H1 (cell line): ENCODE results near the gene NOL9. TPM values are rescaled to one million over a fixed set of nuclear protein-coding genes. Genes with fewer than 3 reads are reported as not detected.

Experiments
- CTCF ChIA-PET: fragments of 300-600 bp; sonication (Branson Sonifier 250); formaldehyde crosslinking; loops from one replicate; lab custom pipeline; 2021; ENCODE audit not compliant: partially characterized antibody; lab: Charles Lee
- POLR2A ChIA-PET: fragments of 300-600 bp; sonication (Branson Sonifier 250); formaldehyde crosslinking; loops from one replicate; lab custom pipeline; 2021; ENCODE audit warnings: inconsistent platforms; ENCODE audit not compliant: partially characterized antibody; lab: Charles Lee
- DNase-seq, 2 experiments: peaks; one replicate each; pipeline versions ENCODE4 v3.0.0 to v3.0.0-alpha.2; 2010 to 2022; ENCODE audit warnings: low spot score in 2 of 2, low read depth in 1 of 2, mixed read lengths in 1 of 2
- FAIRE-seq: peaks from 2 replicates; lab custom pipeline; 2011; peaks lifted over from hg19 to GRCh38; lab: Jason Lieb, UNC
- H2AFZ ChIP-seq: 2 replicates; pipeline ENCODE4 v1.8.1; 2012; ENCODE audit warnings: low read length, inconsistent platforms
- H2AK5ac ChIP-seq: 2 replicates; pipeline ENCODE4 v1.6.1; 2013; ENCODE audit warnings: low read depth, low read length
- H2BK120ac ChIP-seq: replicated peaks from 2 replicates; pipeline ENCODE3; 2013; ENCODE audit warnings: low read depth, low read length, inconsistent platforms
- H2BK12ac ChIP-seq: 2 replicates; pipeline ENCODE4 v1.6.1; 2013; ENCODE audit warnings: low read depth, low read length
- H2BK15ac ChIP-seq: 2 replicates; pipeline ENCODE4 v1.6.1; 2013; ENCODE audit warnings: low read length
- H2BK20ac ChIP-seq: 2 replicates; pipeline ENCODE4 v1.6.1; 2013; ENCODE audit warnings: low read length
- H2BK5ac ChIP-seq: 2 replicates; pipeline ENCODE4 v1.6.1; 2013; ENCODE audit warnings: low read depth, low read length
- H3K14ac ChIP-seq: 2 replicates; pipeline ENCODE4 v1.6.1; 2013; ENCODE audit warnings: inconsistent platforms; ENCODE audit not compliant: insufficient read length
- H3K18ac ChIP-seq: 2 replicates; pipeline ENCODE4 v1.6.1; 2013; ENCODE audit warnings: low read length; ENCODE audit errors: extremely low read depth
- H3K23ac ChIP-seq: 2 replicates; pipeline ENCODE4 v1.6.1; 2013; ENCODE audit warnings: inconsistent platforms; ENCODE audit not compliant: insufficient read length
- H3K23me2 ChIP-seq: 2 replicates; pipeline ENCODE4 v1.6.1; 2013; ENCODE audit warnings: low read depth, low read length
- H3K27ac ChIP-seq: 2 replicates; pipeline ENCODE4 v1.6.1; 2011; ENCODE audit warnings: low read depth, low read length, inconsistent platforms
- H3K27me3 ChIP-seq, 4 experiments: replicated peaks in 1 of 4; 1 replicate in 1 of 4; 2 replicates in 3 of 4; pipeline versions ENCODE4 v1.6.1 to v1.8.1; 2011 to 2013; ENCODE audit warnings: low read length in 3 of 4, mild to moderate bottlenecking in 3 of 4, inconsistent platforms in 2 of 4, mixed read lengths in 2 of 4, moderate library complexity in 1 of 4; ENCODE audit not compliant: control insufficient read depth in 3 of 4, insufficient read depth in 3 of 4; ENCODE audit errors: extremely low read depth in 1 of 4
- H3K36me3 ChIP-seq, 4 experiments: 2 replicates each; pipeline versions ENCODE4 v1.6.1 to v1.8.1; 2011 to 2013; ENCODE audit warnings: mild to moderate bottlenecking in 4 of 4, low read length in 3 of 4, moderate library complexity in 2 of 4, control low read depth in 1 of 4, inconsistent platforms in 1 of 4; ENCODE audit not compliant: insufficient read depth in 4 of 4, control insufficient read depth in 2 of 4
- H3K4ac ChIP-seq: replicated peaks from 2 replicates; pipeline ENCODE3; 2013; ENCODE audit warnings: low read length, low read depth, mixed read lengths, inconsistent platforms; ENCODE audit not compliant: insufficient read length
- H3K4me1 ChIP-seq, 4 experiments: replicated peaks in 1 of 4; 1 replicate in 1 of 4; 2 replicates in 3 of 4; pipeline versions ENCODE4 v1.6.1 to v1.8.1; 2011 to 2013; ENCODE audit warnings: low read length in 3 of 4, inconsistent platforms in 2 of 4, mixed read lengths in 1 of 4; ENCODE audit not compliant: insufficient read depth in 4 of 4, control insufficient read depth in 3 of 4
- H3K4me2 ChIP-seq, 2 experiments: 2 replicates each; pipeline versions ENCODE4 v1.6.1 to v1.8.1; 2011 to 2013; ENCODE audit warnings: low read depth in 2 of 2, low read length in 2 of 2, control low read depth in 1 of 2, inconsistent platforms in 1 of 2, mild to moderate bottlenecking in 1 of 2; ENCODE audit not compliant: insufficient read depth in 1 of 2
- H3K4me3 ChIP-seq, 4 experiments: fragments of 200-600, 300-600 bp in 1 of 4; sonication (generic), shearing (Covaris generic), sonication (Bioruptor Twin) in 1 of 4; 2 replicates each; pipeline versions ENCODE4 v1.5.1 to v1.8.1; 2011 to 2016; ENCODE audit warnings: low read length in 4 of 4, low read depth in 3 of 4, control low read depth in 2 of 4, inconsistent platforms in 2 of 4, mild to moderate bottlenecking in 2 of 4, mixed read lengths in 1 of 4, moderate library complexity in 1 of 4; ENCODE audit not compliant: insufficient read depth in 2 of 4; ENCODE audit errors: extremely low read depth in 1 of 4
- H3K56ac ChIP-seq: replicated peaks from 2 replicates; pipeline ENCODE3; 2013; ENCODE audit warnings: low read depth, mild to moderate bottlenecking, mixed read lengths, low read length, inconsistent platforms; ENCODE audit not compliant: insufficient read length
- H3K79me1 ChIP-seq: 2 replicates; pipeline ENCODE4 v1.6.1; 2013; ENCODE audit warnings: low read depth, low read length, control low read depth
- H3K79me2 ChIP-seq, 2 experiments: 2 replicates each; pipeline versions ENCODE4 v1.6.1 to v1.8.1; 2012 to 2013; ENCODE audit warnings: low read length in 2 of 2, mild to moderate bottlenecking in 2 of 2, inconsistent platforms in 1 of 2; ENCODE audit not compliant: insufficient read depth in 2 of 2, control insufficient read depth in 1 of 2
- H3K9ac ChIP-seq, 4 experiments: replicated peaks in 1 of 4; 1 replicate in 1 of 4; 2 replicates in 3 of 4; pipeline versions ENCODE4 v1.6.1 to v1.8.1; 2011 to 2013; ENCODE audit warnings: low read depth in 3 of 4, low read length in 3 of 4, control low read depth in 2 of 4, mild to moderate bottlenecking in 2 of 4, moderate library complexity in 2 of 4, inconsistent platforms in 1 of 4; ENCODE audit errors: extremely low read depth in 1 of 4
- H3K9me3 ChIP-seq, 2 experiments: 2 replicates each; pipeline versions ENCODE4 v1.6.1 to v1.8.1; 2012 to 2013; ENCODE audit warnings: mild to moderate bottlenecking in 2 of 2, moderate library complexity in 2 of 2, control low read depth in 1 of 2, inconsistent platforms in 1 of 2, low read depth in 1 of 2, low read length in 1 of 2, mixed read lengths in 1 of 2; ENCODE audit not compliant: insufficient read depth in 2 of 2
- H4K20me1 ChIP-seq, 2 experiments: replicated peaks in 1 of 2; 2 replicates each; pipeline versions ENCODE3 to v1.8.1; 2011 to 2013; ENCODE audit warnings: inconsistent platforms in 2 of 2, low read length in 2 of 2, mild to moderate bottlenecking in 1 of 2; ENCODE audit not compliant: insufficient read depth in 2 of 2, control insufficient read depth in 1 of 2
- H4K5ac ChIP-seq: 2 replicates; pipeline ENCODE4 v1.6.1; 2013; ENCODE audit warnings: low read length, low read depth, mixed read lengths, inconsistent platforms; ENCODE audit not compliant: insufficient read length
- H4K8ac ChIP-seq: 2 replicates; pipeline ENCODE4 v1.8.0; 2013; ENCODE audit warnings: mild to moderate bottlenecking, moderate library complexity, low read length, inconsistent platforms; ENCODE audit not compliant: insufficient read depth; ENCODE audit errors: extremely low read depth
- H4K91ac ChIP-seq: replicated peaks from 2 replicates; pipeline ENCODE3; 2013; ENCODE audit warnings: low read length, mixed read lengths, inconsistent platforms; ENCODE audit not compliant: insufficient read length
- BACH1 ChIP-seq: IDR thresholded peaks from 2 replicates; pipeline ENCODE4 v1.6.1; 2012; ENCODE audit warnings: low read length, improper control_type of control experiment
- CBX8 ChIP-seq: fragments of 300-800, 300-1000 bp; sonication (generic); IDR thresholded peaks from 2 replicates; pipeline ENCODE4 v1.7.1; 2016; ENCODE audit warnings: low read depth, low read length, borderline replicate concordance
- HDAC2 ChIP-seq, 2 experiments: fragments of 300-600 bp in 1 of 2; sonication (generic) in 1 of 2; IDR thresholded peaks; 2 replicates each; pipeline ENCODE4 v1.6.1; 2011 to 2012; ENCODE audit warnings: low read depth in 2 of 2, low read length in 2 of 2, mild to moderate bottlenecking in 2 of 2, moderate library complexity in 2 of 2, borderline replicate concordance in 1 of 2, inconsistent platforms in 1 of 2
- KDM1A ChIP-seq: fragments of 200-600, 300-600 bp; sonication (generic); IDR thresholded peaks from 2 replicates; pipeline ENCODE4 v1.7.1; 2016; ENCODE audit warnings: mild to moderate bottlenecking, low read length, borderline replicate concordance
- KDM5A ChIP-seq: fragments of 200-600 bp; IDR thresholded peaks from 2 replicates; pipeline ENCODE4 v1.7.1; 2012; ENCODE audit warnings: mild to moderate bottlenecking, low read length, inconsistent platforms, mixed read lengths
- MAFK ChIP-seq: IDR thresholded peaks from 2 replicates; pipeline ENCODE4 v1.6.1; 2012; ENCODE audit warnings: low read depth, mild to moderate bottlenecking, improper control_type of control experiment, low read length
- RNF2 ChIP-seq: fragments of 200-900, 300-1000 bp; sonication (generic); IDR thresholded peaks from 2 replicates; pipeline ENCODE4 v1.7.1; 2016; ENCODE audit warnings: borderline replicate concordance, low read depth, mild to moderate bottlenecking, antibody characterized with exemption, low read length; ENCODE audit not compliant: poor library complexity, severe bottlenecking; ENCODE audit errors: missing control alignments
- RXRA ChIP-seq: IDR thresholded peaks from 2 replicates; pipeline ENCODE4 v1.6.1; 2011; ENCODE audit warnings: low read depth, mild to moderate bottlenecking, low read length, moderate library complexity; ENCODE audit not compliant: insufficient read depth
- SP1 ChIP-seq: IDR thresholded peaks from 2 replicates; pipeline ENCODE4 v1.6.1; 2011; ENCODE audit warnings: low read depth, low read length
- TCF12 ChIP-seq: IDR thresholded peaks from 2 replicates; pipeline ENCODE4 v1.6.1; 2011; ENCODE audit warnings: low read depth, mild to moderate bottlenecking, low read length
- USF2 ChIP-seq: IDR thresholded peaks from 2 replicates; pipeline ENCODE4 v1.6.1; 2011; ENCODE audit warnings: low read length, improper control_type of control experiment
- WGBS, 2 experiments: shearing (Covaris generic) in 1 of 2; methylation state at CpG; one replicate each; pipeline versions ENCODE4 v1.1.6 to v1.1.7; 2013 to 2015; ENCODE audit warnings: low lambda C conversion rate in 2 of 2, mixed read lengths in 2 of 2, inconsistent platforms in 1 of 2, low coverage in 1 of 2, missing lambda C conversion rate in 1 of 2; ENCODE audit not compliant: insufficient replicate concordance in 2 of 2, insufficient coverage in 1 of 2, insufficient read length in 1 of 2; ENCODE audit errors: extremely low coverage in 1 of 2, missing lambda C conversion rate in 1 of 2; 5-methylcytosine and 5-hydroxymethylcytosine counted together
- polyA plus RNA-seq, 7 experiments: library from polyadenylated mRNA; depleted of rRNA in 3 of 7; stranded (reverse) in 5 of 7; unstranded in 2 of 7; fragments of >200 nt in 5 of 7; fragments of 200-250 nt in 2 of 7; gene quantifications; 1 replicate in 5 of 7; 2 replicates in 1 of 7; 4 replicates in 1 of 7; pipeline versions ENCODE4 v1.2.1 to v1.2.3, GENCODE V29; 2011 to 2013; ENCODE audit warnings: missing spikeins in 2 of 7, mixed read lengths in 2 of 7
- total RNA-seq: library from RNA; stranded (reverse); fragmentation: NEBNext Ultra II Directional; extraction: Animal tissue kit (Norgen Biotek cat#: 25700); gene quantifications from 2 replicates; pipeline ENCODE4 v1.2.1, GENCODE V29; 2021

Gene NOL9
- total and polyA plus RNA-seq, 2 of the 8 experiments (the other 6 are each of a cell fraction or from before 2014, with no cell fraction given) = 17.1 to 38.1 TPM

GRCh38 chr1:6588893-6589520 lies 34.7 kb upstream of the NOL9 start:
- no peaks in the 10 kb centered on the region for H3K27me3 ChIP-seq
- no peak for DNase-seq
- H3K9me3 ChIP-seq = no peaks in the 10 kb centered on the region
- H4K8ac ChIP-seq = no peak overlapping the region
- H2AK5ac ChIP-seq = no peak overlapping the region
- CTCF ChIA-PET = interaction anchor here (0.8 to 2.1 kb wide), 8 partner anchors 8 to 57 kb away, joined by 3 to 11 read pairs (median 4); no protein-coding TSS in a partner anchor
- H2BK15ac ChIP-seq = no peak overlapping the region
- H3K23ac ChIP-seq = no peak overlapping the region
- H3K4me3 ChIP-seq = no peak overlapping the region
- no peaks in the 10 kb centered on the region for H3K79me2 ChIP-seq
- H2BK20ac ChIP-seq = no peak overlapping the region
- no peak overlapping the region for H3K27ac ChIP-seq
- POLR2A ChIA-PET = interaction anchor here (0.7 to 17.4 kb wide), 5 partner anchors 9 to 41 kb away, joined by 3 to 196 read pairs (median 6); partner anchors contain the start of genes KLHL21 and ZBTB48
- no peaks in the 10 kb centered on the region for H3K23me2 ChIP-seq
- peaks cover 4% of the 10 kb centered on the region for H3K79me1 ChIP-seq
- no peak overlapping the region for H3K56ac ChIP-seq
- peaks cover 0 to 37% (median 10%) of the 10 kb centered on the region in 4 experiments; a peak in 7 of 8 replicates for H3K36me3 ChIP-seq
- H3K18ac ChIP-seq = no peak overlapping the region
- H4K5ac ChIP-seq = no peak overlapping the region
- no peak overlapping the region for H3K14ac ChIP-seq
- peaks cover 2 to 34% of the 10 kb centered on the region in 2 experiments for H4K20me1 ChIP-seq
- no peak for FAIRE-seq
- no peak overlapping the region for H4K91ac ChIP-seq
- H3K4ac ChIP-seq = no peak overlapping the region
- H3K4me1 ChIP-seq = no peaks in the 10 kb centered on the region
- no peak overlapping the region for H2BK5ac ChIP-seq
- H2AFZ ChIP-seq = no peak overlapping the region
- H2BK120ac ChIP-seq = no peak overlapping the region
- no peak overlapping the region; a peak in 3 of 7 replicates for H3K9ac ChIP-seq
- no peak overlapping the region for H2BK12ac ChIP-seq
- 91% methylated on average over 24 of the region's 24 CpGs; no CpG with 5 or more reads in 1 of the 2 experiments for WGBS, 2 experiments
- H3K4me2 ChIP-seq = no peak overlapping the region
- TF ChIP-seq SP1 = no peak
- TF ChIP-seq TCF12 = no peak
- TF ChIP-seq USF2 = no peak
- no peak for TF ChIP-seq RXRA
- no peak for TF ChIP-seq HDAC2 (IDR thresholded peaks at IDR 0.05; ENCODE audit: borderline replicate concordance in 1 of 2, low read depth in 2 of 2, low read length in 2 of 2)
- no peak for TF ChIP-seq BACH1
- no peak for TF ChIP-seq RNF2
- TF ChIP-seq KDM1A = no peak
- TF ChIP-seq CBX8 = no peak
- TF ChIP-seq KDM5A = no peak
- TF ChIP-seq MAFK = no peak
